K562 (cell line): ENCODE results near the gene ST6GAL1. TPM values are rescaled to one million over a fixed set of nuclear protein-coding genes. Genes with fewer than 3 reads are reported as not detected.

Experiments
- BHLHE40 ChIP-seq: IDR thresholded peaks from 2 replicates; pipeline ENCODE4 v1.6.1; 2011; ENCODE audit warnings: low read length, improper control_type of control experiment
- CC2D1A ChIP-seq: fragments of 450-650 bp; IDR thresholded peaks from 2 replicates; pipeline ENCODE4 v1.6.1; 2017; ENCODE audit warnings: mild to moderate bottlenecking
- CCAR2 ChIP-seq: fragments of 200-400 bp; formaldehyde crosslinking; IDR thresholded peaks from 2 replicates; pipeline ENCODE4 v1.6.1; 2017; ENCODE audit warnings: mild to moderate bottlenecking, low read depth, low read length
- CREBBP ChIP-seq: IDR thresholded peaks from one replicate; pipeline ENCODE4 v1.6.1; 2012; ENCODE audit warnings: low read depth, mild to moderate bottlenecking, control low read depth, inconsistent platforms, low read length
- DNMT1 ChIP-seq: fragments of 450-650 bp; IDR thresholded peaks from 2 replicates; pipeline ENCODE4 v1.6.1; 2016; ENCODE audit warnings: antibody characterized with exemption, mild to moderate bottlenecking
- ELF4 ChIP-seq: fragments of 450-650 bp; formaldehyde crosslinking; IDR thresholded peaks from 2 replicates; pipeline ENCODE4 v1.4.0; 2022; ENCODE audit warnings: missing genetic modification characterization
- HOMEZ ChIP-seq: fragments of 250-450 bp; sonication (Bioruptor Pico); IDR thresholded peaks from 2 replicates; pipeline ENCODE4 v1.4.0; 2020; ENCODE audit warnings: mild to moderate bottlenecking, moderate library complexity
- KLF10 ChIP-seq: fragments of 250-450 bp; sonication (Bioruptor Pico); IDR thresholded peaks from 2 replicates; pipeline ENCODE4 v1.6.1; 2021; ENCODE audit warnings: matching md5 sums
- KLF6 ChIP-seq: fragments of 250-450 bp; sonication (Bioruptor Pico); IDR thresholded peaks from 2 replicates; pipeline ENCODE4 v1.4.0; 2020; ENCODE audit warnings: mild to moderate bottlenecking, moderate library complexity, borderline replicate concordance
- MAX ChIP-seq: sonication (generic); formaldehyde crosslinking; IDR thresholded peaks from 2 replicates; pipeline ENCODE4 v1.9.0; 2022; ENCODE audit warnings: mild to moderate bottlenecking, missing genetic modification reagents
- MEIS2 ChIP-seq: fragments of 450-650 bp; IDR thresholded peaks from 2 replicates; pipeline ENCODE4 v1.6.1; 2014; ENCODE audit warnings: mild to moderate bottlenecking; ENCODE audit not compliant: partially characterized antibody
- MLX ChIP-seq, 2 experiments: fragments of 450-650 bp in 1 of 2; sonication (generic) in 1 of 2; formaldehyde crosslinking; conservative IDR thresholded peaks; 2 replicates each; pipeline versions ENCODE4 v1.4.0 to v1.8.1; 2020 to 2022; ENCODE audit warnings: mild to moderate bottlenecking in 1 of 2, missing genetic modification reagents in 1 of 2
- PRDM10 ChIP-seq: fragments of 450-650 bp; IDR thresholded peaks from 2 replicates; pipeline ENCODE4 v1.6.1; 2018; ENCODE audit not compliant: partially characterized antibody
- SMARCA4 ChIP-seq: fragments of 450-650 bp; IDR thresholded peaks from 2 replicates; pipeline ENCODE4 v1.6.1; 2016
- SREBF2 ChIP-seq: sonication (generic); formaldehyde crosslinking; IDR thresholded peaks from 2 replicates; pipeline ENCODE4 v1.4.0; 2020; ENCODE audit warnings: mild to moderate bottlenecking, missing genetic modification reagents
- TCFL5 ChIP-seq: fragments of 250-450 bp; sonication (Bioruptor Pico); conservative IDR thresholded peaks from 2 replicates; pipeline ENCODE4 v1.6.1; 2021; ENCODE audit warnings: mild to moderate bottlenecking, moderate library complexity, matching md5 sums
- ZBED1 ChIP-seq: IDR thresholded peaks from 2 replicates; pipeline ENCODE4 v1.6.1; 2014
- ZNF134 ChIP-seq: fragments of 250-450 bp; sonication (Bioruptor Pico); conservative IDR thresholded peaks from 2 replicates; pipeline ENCODE4 v1.4.0; 2020
- ZNF561 ChIP-seq: fragments of 450-650 bp; formaldehyde crosslinking; conservative IDR thresholded peaks from 2 replicates; pipeline ENCODE4 v1.4.0; 2020; ENCODE audit warnings: mild to moderate bottlenecking, moderate library complexity
- ZNF740 ChIP-seq, 3 experiments: fragments of 200-800 bp in 1 of 3; sonication (Bioruptor generic) in 1 of 3; sonication (generic) in 1 of 3; formaldehyde crosslinking in 1 of 3; IDR thresholded peaks; 2 replicates each; pipeline versions ENCODE4 v1.6.1 to v1.8.0; 2016 to 2022; ENCODE audit warnings: mild to moderate bottlenecking in 2 of 3, missing compliant biosample characterization in 2 of 3, missing genetic modification characterization in 2 of 3, missing genetic modification reagents in 1 of 3
- ZNF766 ChIP-seq: fragments of 200-800 bp; sonication (Bioruptor generic); conservative IDR thresholded peaks from 2 replicates; pipeline ENCODE4 v1.6.1; 2016; ENCODE audit warnings: missing genetic modification characterization, missing compliant biosample characterization
- polyA plus RNA-seq, 8 experiments: library from polyadenylated mRNA; depleted of rRNA in 4 of 8; stranded (reverse) in 5 of 8; unstranded in 3 of 8; fragments of >200 nt; fragmentation: Nextera tagmentation in 2 of 8; fragmentation: Illumina TruSeq in 1 of 8; extraction: Ambion mirVana in 2 of 8; extraction: Trizol in 1 of 8; gene quantifications; 2 replicates each; pipeline versions ENCODE4 v1.2.1 to v1.2.3, GENCODE V29; 2011 to 2014; ENCODE audit warnings: inconsistent platforms in 1 of 8, missing spikeins in 1 of 8
- total RNA-seq, 7 experiments: library from RNA; depleted of rRNA in 6 of 7; stranded (reverse); fragments of >200 nt in 6 of 7; fragmentation: Illumina TruSeq in 2 of 7; extraction: Trizol in 2 of 7; gene quantifications; 2 replicates each; pipeline versions ENCODE4 v1.2.1 to v1.2.3, GENCODE V29; 2011 to 2021; ENCODE audit warnings: low replicate concordance in 1 of 7

Gene ST6GAL1
- total and polyA plus RNA-seq, 9 of the 15 experiments (the other 6 are each of a cell fraction or from before 2014, with no cell fraction given), result 31.9 to 145 (median 71.0) TPM

GRCh38 chr3:186997061-186997460 is 66.7 kb downstream of the ST6GAL1 start (continued):
- TF ChIP-seq CREBBP (no peak), MEIS2 (peak; percentile 97), ELF4 (CRISPR knock-in tag) (no peak), PRDM10 (no peak), KLF10 (CRISPR knock-in tag) (no peak), KLF6 (no peak), MAX (CRISPR knock-in tag) (no peak), SREBF2 (CRISPR knock-in tag) (no peak), CCAR2 (no peak), CC2D1A (peak; percentile 12; the same call in 1 of the 2 replicates), BHLHE40 (peak; percentile 72; the same call in 1 of the 2 replicates), SMARCA4 (peak; percentile 77; the same call in 1 of the 2 replicates), ZNF134 (no peak), MLX (CRISPR knock-in tag; conservative IDR thresholded peaks at IDR 0.05) (no peak), ZNF561 (CRISPR knock-in tag) (no peak), HOMEZ (no peak), DNMT1 (no peak), ZNF740 (CRISPR knock-in tag; IDR thresholded peaks at IDR 0.05) (no peak), ZNF740 (tag; IDR thresholded peaks at IDR 0.05) (no peak), TCFL5 (CRISPR knock-in tag) (no peak), ZNF766 (peak; percentile 74; the same call in 1 of the 2 replicates), ZBED1 (no peak)
